ENCODE measurements around the gene BNIP2.

BNIP2 gene

GRCh38 chr15:59722037-59722436, 32.9 kb upstream of the BNIP2 start:
- H3K4me3 ChIP-seq (ENCODE audit: low read depth, low read length): no peak overlapping the region
- TF ChIP-seq, protein P1, sequence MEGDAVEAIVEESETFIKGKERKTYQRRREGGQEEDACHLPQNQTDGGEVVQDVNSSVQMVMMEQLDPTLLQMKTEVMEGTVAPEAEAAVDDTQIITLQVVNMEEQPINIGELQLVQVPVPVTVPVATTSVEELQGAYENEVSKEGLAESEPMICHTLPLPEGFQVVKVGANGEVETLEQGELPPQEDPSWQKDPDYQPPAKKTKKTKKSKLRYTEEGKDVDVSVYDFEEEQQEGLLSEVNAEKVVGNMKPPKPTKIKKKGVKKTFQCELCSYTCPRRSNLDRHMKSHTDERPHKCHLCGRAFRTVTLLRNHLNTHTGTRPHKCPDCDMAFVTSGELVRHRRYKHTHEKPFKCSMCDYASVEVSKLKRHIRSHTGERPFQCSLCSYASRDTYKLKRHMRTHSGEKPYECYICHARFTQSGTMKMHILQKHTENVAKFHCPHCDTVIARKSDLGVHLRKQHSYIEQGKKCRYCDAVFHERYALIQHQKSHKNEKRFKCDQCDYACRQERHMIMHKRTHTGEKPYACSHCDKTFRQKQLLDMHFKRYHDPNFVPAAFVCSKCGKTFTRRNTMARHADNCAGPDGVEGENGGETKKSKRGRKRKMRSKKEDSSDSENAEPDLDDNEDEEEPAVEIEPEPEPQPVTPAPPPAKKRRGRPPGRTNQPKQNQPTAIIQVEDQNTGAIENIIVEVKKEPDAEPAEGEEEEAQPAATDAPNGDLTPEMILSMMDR (IDR thresholded peaks at IDR 0.05; ENCODE audit: low read depth, low read length, missing control alignments): no peak
- DNase-seq (ENCODE audit: low read depth): no peak

DNA sequence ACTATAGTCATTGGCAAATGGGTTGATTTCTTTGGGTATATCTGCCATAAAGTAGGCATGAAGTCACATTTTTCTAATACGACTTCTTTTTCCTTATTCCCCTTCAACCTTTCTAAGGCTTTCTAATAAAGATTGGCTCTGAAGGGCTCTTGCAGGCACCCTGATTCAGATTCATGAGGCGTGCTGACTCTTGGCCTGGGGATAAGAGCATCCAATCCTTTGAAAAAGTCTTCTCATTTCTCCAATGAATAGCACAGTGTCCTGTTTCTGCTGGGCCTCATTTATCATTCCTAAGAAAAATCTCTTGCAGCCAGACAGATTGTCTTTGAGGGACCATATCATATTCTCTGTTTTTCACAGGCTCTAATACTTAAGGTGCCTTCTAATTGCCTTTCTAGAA, 32.3 kb upstream of the BNIP2 start:
- DNase-seq (ENCODE audit: low read depth): no peak
- TF ChIP-seq, protein P1 (IDR thresholded peaks at IDR 0.05; ENCODE audit: low read depth, low read length, missing control alignments): no peak
- no peak overlapping the region for H3K4me3 ChIP-seq (ENCODE audit: low read depth, low read length)

- H3K4me3 ChIP-seq (ENCODE audit: low read depth, low read length): no peak overlapping the region
- no peak for DNase-seq (ENCODE audit: low read depth)
- TF ChIP-seq, protein P1 (IDR thresholded peaks at IDR 0.05; ENCODE audit: low read depth, low read length, missing control alignments): no peak
Observed at GRCh38 chr15:59713177-59713576, 24.1 kb upstream of the BNIP2 start.

DNA sequence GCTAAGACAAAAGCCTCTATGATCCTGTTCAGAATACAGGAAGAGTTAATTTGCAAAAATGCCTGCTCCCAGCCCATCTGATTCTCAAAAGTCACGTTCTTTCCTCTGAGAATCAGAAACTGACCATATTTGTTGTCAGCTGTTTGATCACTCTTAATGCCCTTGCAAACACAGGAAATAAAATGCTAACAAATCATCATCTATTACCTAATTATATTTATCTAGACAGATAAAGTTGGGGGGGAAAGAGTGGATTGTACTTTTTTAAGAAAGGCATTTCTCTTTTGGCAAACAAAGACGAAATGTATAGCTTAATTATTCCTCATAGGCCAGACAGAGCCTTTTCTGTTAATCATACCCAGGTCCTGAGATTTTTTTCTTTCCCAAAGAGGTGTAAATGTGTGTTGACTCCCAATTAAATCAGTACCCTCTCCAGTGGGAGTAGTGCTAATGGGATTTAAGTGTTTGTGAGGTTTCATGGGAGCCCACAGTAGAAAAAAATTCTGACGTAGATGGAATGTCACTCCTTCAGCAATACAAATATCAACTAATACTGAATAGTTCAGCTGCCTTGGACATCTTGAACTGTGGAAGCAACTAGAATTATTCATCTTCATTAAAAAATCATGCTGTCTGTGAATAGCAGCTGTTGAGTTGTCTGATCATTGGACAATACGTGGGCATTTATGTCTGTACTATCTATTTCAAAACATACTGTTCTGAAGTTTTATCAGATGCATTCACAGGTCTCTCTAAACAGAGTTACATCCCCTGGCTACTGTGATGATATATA, 22.5 kb upstream of the BNIP2 start:
- TF ChIP-seq, protein P1 (IDR thresholded peaks at IDR 0.05; ENCODE audit: low read depth, low read length, missing control alignments): no peak
- no peak for DNase-seq (ENCODE audit: low read depth)
- H3K4me3 ChIP-seq (ENCODE audit: low read depth, low read length): no peak overlapping the region

GRCh38 chr15:59707619-59708018, 18.5 kb upstream of the BNIP2 start:
- H3K4me3 ChIP-seq (ENCODE audit: low read depth, low read length): no peak overlapping the region
- TF ChIP-seq, protein P1 (IDR thresholded peaks at IDR 0.05; ENCODE audit: low read depth, low read length, missing control alignments): no peak
- no peak for DNase-seq (ENCODE audit: low read depth)

DNA sequence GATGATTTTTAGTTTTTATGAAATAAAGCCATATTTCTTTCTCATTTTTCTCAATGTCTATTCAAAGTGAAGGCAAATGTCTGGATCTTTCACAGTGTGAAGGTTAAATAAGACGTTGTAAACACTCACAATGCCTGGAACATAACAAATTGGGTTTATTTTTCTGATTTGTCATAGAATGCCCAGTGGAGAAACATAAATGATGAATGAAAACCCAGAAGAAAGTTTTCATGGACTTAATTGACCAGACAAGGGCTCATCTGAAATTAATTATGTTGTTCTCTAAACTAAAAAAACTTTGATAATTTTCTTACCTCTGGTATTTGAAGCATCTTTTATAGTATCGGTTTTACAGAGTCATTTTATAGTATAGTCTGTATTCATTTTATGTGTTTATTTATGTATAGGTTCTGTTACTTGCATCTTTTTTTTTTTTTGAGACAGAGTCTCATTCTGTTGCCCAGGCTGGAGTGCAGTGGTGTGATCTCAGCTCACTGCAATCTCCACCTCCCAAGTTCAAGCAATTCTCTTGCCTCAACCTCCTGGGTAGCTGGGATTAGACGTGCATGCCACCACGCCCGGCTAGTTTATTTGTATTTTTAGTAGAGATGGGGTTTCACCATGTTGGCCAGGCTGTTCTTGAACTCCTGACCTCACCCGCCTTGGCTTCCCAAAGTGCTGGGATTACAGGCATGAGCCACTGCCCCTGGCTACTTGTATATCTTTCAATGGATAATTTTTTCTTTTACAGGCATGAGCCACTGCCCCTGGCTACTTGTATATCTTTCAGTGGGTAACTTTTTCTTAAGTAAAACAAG, 15.1 kb upstream of the BNIP2 start:
- DNase-seq (ENCODE audit: low read depth): no peak
- H3K4me3 ChIP-seq (ENCODE audit: low read depth, low read length): no peak overlapping the region
- TF ChIP-seq, protein P1 (IDR thresholded peaks at IDR 0.05; ENCODE audit: low read depth, low read length, missing control alignments): no peak

All from GM12864 (cell line).